ENCODE data around the gene EIF3CL.
"Not testable (repeated sequence)": the region's sequence is repeated elsewhere in the genome, so short reads cannot be mapped to it uniquely, and the experiment has no call there.

GRCh38 chr16:28377822-28378221 is 25.8 kb downstream of the EIF3CL start:
- TF ChIP-seq EZH2 (IDR thresholded peaks at IDR 0.05; ENCODE audit: insufficient read depth, low read length); CTCF (IDR thresholded peaks at IDR 0.05; ENCODE audit: insufficient read depth, low read depth, low read length): not testable (repeated sequence)
